Activated gamma-delta T cell treated with Interleukin-2 at 50 U/mL for 16 hours (primary cell): Measurements from ENCODE around the gene DYSF.
"Not testable (repeated sequence)": the region's sequence is repeated elsewhere in the genome, so short reads cannot be mapped to it uniquely, and the experiment has no call there.

ENCODE experiments used
- DNase-seq: peaks from one replicate; pipeline ENCODE4 v3.0.0-alpha.2; 2020

The DYSF gene

DNA sequence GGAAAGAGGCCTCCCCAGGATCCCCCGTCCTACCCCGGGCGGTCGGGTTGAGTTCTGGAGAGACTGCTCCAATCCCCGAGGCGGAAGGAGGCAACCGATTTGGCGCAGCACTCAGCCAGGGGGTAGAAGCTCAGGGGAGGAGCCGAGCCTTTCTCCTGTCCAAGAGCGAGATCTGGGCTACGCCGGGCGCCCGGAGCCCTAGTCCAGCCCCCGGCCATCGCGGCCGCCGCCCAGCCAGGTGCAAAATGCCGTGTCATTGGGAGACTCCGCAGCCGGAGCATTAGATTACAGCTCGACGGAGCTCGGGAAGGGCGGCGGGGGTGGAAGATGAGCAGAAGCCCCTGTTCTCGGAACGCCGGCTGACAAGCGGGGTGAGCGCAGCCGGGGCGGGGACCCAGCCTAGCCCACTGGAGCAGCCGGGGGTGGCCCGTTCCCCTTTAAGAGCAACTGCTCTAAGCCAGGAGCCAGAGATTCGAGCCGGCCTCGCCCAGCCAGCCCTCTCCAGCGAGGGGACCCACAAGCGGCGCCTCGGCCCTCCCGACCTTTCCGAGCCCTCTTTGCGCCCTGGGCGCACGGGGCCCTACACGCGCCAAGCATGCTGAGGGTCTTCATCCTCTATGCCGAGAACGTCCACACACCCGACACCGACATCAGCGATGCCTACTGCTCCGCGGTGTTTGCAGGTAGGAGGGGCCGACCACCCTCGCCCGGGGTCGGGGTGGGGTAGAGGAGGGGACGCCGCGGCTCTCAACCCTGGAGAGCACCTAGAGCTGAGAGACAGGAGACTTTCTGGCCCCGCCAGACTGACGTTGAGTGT, at the start of gene DYSF:
TSS of gene DYSF (plus strand) at position 158 of the 817 bp plus-strand sequence.
- no peak for DNase-seq

GRCh38 chr2:71409611-71410010, 43.8 kb upstream of the DYSF start:
- no peak for DNase-seq

- DNase-seq = no peak
These were observed 42.7 kb upstream of the DYSF start for GRCh38 chr2:71410696-71411095.

GRCh38 chr2:71416866-71417265, 36.5 kb upstream of the DYSF start:
- peak; percentile 29 for DNase-seq

GRCh38 chr2:71417300-71418202, 35.8 kb upstream of the DYSF start:
- DNase-seq = no peak

DNA sequence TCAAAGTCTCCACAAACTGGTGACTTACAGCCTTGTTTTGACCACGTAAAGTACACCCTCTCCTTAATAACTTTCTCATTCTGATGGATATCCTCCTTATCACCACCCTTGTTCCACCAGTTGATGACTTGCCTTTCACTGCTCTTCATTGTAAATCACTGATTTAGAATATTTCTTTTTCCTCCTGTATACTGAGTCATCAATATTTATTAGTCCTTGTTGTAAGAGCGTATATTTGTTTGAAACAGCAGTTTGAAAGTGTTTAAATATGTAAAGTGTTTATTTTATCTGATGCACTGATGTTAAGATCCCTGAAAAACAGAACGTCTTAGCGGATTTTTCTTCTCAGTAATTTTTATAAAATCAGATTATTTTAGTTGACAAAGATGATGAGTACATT, 34.2 kb upstream of the DYSF start:
- no peak for DNase-seq

DNA sequence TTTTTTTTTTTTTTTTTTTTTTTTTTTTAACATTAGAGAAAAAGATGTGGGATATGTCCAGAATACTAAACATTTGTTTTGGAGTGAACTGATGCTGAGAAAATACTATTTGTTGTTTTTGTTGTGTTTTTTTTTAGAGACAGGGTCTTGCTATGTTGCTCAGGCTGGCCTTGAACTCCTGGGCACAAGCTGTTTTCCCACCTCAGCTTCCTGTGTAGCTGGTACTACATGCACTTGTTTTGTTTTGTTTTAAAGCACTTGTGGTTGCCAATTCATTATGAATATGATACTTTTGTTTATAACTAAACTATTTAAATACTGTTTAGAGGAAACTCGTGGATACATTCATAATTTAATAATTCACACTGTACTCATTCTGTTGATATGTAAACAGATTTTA, 33.4 kb upstream of the DYSF start:
- no peak for DNase-seq

- no peak for DNase-seq
These were observed 30.6 kb upstream of the DYSF start for GRCh38 chr2:71422786-71423185.

DNA sequence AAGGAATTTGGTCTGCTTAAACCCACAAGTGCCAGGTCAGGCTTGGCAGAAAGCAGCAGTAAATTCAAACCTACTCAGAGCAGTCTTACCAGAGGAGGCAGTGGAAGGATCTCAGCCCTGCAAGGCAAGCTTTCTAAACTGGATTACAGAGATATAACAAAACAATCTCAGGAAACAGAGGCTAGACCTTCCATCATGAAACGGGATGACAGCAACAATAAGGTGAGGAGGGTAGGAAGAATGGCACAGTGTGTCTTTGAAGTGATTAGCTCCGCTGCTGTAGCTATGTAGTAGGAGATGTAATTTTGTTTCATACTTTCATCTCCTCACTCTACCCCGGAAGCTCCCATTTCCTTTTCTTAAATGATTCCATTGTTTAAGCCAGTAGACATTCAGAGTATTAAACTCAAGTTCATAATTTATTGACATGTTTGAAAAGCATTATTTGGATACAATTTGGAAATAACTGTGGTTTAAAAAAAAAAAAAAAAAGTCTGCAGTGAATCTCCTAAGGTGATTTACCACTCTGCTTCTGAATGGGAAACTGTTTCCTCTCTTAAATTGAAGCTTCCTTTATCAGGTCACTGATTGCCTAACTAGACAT, 29.4 kb upstream of the DYSF start:
- no peak for DNase-seq

DNA sequence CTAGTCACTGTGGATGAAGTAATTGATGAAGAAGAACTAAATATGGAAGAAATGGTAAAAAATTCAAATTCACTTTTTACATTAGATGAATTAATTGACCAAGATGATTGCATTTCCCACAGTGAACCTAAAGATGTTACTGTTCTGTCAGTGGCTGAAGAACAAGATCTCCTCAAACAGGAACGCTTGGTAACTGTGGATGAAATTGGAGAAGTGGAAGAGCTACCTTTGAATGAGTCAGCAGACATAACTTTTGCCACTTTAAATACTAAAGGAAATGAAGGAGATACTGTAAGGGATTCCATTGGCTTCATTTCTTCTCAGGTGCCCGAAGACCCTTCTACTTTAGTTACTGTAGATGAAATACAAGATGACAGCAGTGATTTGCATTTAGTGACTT, 26.6 kb upstream of the DYSF start:
- DNase-seq = no peak

DNA sequence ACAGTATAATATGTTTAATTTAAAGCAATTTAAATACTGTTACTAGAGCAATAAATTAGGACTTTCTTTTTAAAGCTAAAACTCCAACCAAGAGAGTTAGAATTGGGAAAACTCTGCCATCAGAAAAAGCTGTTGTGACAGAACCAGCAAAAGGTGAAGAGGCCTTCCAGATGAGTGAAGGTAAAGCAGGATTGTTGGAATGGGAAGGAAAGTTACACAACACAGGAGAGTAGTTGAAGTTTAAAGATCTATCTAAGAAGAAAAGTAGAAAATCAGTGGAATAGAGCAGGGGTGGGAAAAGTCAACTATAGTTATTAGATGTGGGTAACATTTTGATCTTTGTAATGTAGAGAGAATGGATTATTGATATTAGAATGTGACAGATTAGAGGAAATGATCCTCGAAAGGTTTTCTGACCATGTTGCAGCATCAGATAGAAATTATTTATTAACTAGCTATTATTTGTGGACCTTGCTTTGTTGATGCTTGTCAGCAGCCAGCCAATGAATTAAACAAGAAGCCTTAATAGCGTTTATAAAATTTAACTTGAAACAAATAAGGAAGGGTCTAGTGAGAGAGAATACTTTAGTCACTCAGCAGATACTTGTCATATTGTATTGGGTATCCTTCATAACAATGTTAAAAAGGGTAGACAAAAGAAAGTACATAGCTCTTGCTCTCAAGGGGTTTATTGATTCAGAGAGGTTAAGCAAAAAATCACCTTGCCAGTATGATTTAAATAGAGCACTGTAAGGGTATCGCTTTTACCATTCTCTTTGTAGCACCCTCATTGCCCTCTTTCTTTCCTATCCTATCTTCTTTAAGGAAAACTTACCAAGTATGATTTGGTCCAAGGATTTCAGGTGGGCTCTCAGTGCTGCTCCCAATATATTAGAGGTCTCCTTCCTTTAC, 24.6 kb upstream of the DYSF start:
- DNase-seq = no peak

DNA sequence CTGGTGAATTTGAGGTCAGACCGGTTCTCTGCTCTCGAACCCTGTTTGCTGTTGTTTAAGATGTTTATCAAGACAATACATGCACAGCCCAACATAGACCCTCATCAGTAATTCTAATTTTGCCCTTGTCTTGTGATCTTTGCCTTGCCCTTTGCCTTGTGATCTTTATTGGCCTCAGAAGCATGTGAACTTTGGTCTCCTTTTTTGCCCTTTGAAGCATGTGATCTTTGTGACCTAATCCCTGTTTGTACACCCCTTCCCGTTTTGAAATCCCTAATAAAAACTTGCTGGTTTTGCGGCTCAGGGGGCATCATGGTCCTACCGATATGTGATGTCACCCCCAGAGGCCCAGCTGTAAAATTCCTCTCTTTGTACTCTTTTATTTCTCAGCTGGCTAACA, 8.2 kb upstream of the DYSF start:
- not testable (repeated sequence) for DNase-seq

DNA sequence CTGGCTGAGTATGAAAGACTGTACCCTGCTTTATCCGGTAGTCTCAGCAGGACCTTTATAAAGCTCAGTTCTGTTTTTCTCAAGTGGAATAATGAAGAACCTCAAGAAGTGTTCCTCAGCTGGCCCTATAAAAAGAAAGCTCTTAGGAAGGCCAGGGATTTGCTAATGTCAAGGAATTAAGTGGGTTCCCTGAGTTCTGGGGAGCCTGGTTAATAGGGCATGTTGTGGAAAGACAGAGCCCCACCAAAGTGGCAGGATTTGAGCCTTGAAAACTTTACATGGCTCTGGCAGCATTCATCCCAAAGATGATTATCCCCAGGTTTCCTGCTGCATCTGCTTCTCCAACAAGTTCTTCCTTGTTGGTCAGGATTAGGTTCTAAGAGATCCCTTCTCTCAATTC, 6.9 kb upstream of the DYSF start:
- no peak for DNase-seq

- DNase-seq = no peak
These were observed 4.0 kb upstream of the DYSF start for GRCh38 chr2:71449343-71449742.

DNA sequence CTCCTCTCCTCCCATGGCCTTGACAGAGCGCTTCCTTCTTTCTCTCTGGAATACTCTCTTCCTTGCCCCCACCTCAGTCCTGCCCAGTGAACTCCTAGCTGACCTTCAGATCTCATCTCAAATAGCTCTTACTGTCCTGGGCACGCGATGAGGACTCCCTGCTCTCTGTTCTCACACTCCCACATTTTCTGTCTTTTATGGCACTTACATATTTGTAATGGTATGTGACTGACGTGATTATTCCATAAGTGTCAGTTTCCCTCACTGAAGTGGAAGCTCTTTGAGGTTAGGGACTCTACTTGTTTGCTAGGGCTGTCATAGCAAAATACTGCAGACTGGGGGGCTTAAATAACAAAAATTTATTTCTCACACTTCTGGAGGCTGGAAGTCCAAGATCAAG, 1.7 kb upstream of the DYSF start:
- DNase-seq = no peak

- DNase-seq = peak; percentile 26
These were observed 796 bp upstream of the DYSF start for GRCh38 chr2:71452565-71452964.

GRCh38 chr2:71454221-71455010, 1.1 kb downstream of the DYSF start:
- DNase-seq = no peak

DNA sequence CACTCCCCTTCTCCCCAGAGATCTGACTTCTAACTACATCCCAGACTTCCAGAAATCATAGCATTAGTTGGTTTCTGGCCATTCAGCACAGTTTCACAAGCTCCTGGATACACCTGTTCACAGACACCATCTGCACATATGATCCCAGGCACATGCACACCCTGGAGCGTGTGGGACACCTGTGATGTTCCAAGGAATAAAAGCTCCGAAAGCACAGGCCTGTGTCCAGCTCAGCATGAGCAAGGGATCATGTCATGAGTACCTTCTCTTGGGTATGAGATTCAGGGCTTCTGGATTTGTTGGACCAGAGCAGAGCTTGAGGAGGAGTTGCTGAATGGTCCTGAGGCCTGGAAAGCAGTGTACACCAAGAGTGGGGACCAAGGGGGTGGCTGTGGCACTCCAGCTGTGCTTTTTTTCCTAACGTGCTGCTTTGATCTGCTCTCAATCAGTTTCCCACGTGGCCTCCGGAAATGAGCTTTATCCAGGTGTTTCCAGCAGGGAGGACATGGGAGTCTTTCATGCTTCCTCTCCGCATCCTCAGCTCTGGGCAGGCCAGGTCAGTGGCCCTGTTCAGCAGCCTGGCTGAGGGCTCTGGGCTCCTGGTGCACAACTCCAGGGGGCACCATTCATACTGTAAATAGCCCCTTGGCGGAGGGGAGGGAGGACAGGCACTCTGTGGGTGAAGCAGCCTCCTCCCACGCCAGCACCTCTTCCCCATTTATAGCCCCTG, 1.8 kb downstream of the DYSF start:
- no peak for DNase-seq

DNA sequence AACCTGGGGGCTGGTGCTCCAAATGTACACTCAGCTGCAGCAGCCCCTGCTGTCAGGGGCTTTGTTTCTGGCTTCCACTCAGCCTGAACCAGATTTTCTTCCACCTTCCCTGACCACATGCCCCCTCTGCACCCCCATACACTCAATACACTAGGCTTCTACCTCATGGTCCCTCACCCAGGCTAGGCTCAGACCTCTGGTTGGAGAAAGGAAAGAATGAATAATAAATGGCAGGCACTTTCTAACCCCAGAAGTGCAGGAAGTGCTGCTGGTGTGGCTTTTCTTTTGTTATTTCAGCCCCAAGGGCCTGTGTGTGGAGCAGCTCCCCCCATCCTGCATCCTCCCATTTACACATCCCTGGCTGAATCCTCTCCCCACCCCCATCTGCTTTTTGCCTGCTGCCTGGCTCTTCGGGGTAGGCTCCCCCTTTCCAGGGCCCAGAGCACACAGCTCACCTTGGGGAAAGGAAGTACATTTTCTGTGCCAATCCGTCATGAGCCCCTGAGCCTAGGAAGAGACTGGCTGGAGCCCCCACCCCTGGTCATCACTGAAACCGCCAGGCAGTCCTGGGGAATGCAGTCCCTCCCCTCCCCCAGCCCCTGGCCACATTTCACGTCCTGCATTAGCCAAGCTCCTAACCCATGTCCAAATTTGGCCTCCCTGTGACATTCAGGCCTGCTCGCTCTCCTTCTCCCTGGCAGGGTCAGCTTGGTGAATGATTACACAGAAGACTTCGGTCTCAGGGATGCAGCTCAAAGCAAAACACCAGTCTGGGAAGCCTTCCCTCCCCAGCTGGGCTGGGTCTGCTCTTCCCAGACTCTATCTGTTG, 2.6 kb downstream of the DYSF start:
- no peak for DNase-seq

GRCh38 chr2:71456617-71457016, 3.3 kb downstream of the DYSF start:
- DNase-seq = no peak
